OCI-M2 (cell line): ENCODE results near the gene G0S2.

Source experiments
- DNase-seq: peaks from one replicate; lab custom pipeline; 2025; ENCODE audit not compliant: unreplicated experiment; lab: John Stamatoyannopoulos, UW

Gene G0S2

GRCh38 chr1:209648346-209648745 lies 26.9 kb upstream of the G0S2 start:
- no peak for DNase-seq

- no peak for DNase-seq
Measured at GRCh38 chr1:209648931-209649776, 26.1 kb upstream of the G0S2 start.

GRCh38 chr1:209650454-209650853 lies 24.8 kb upstream of the G0S2 start:
- DNase-seq: no peak

GRCh38 chr1:209651138-209651587 lies 24.0 kb upstream of the G0S2 start:
- no peak for DNase-seq

GRCh38 chr1:209652121-209652735 lies 23.0 kb upstream of the G0S2 start, which contains the start of gene LAMB3:
Gene LAMB3 (minus strand): TSS chr1:209652425. CDS start chr1:209650944, 1,481 bp downstream.
- DNase-seq: no peak

- DNase-seq: no peak
Measured at GRCh38 chr1:209652873-209653401, 22.3 kb upstream of the G0S2 start.

GRCh38 chr1:209653915-209654351 lies 21.3 kb upstream of the G0S2 start:
- no peak for DNase-seq

- no peak for DNase-seq
Measured at GRCh38 chr1:209655411-209656231, 19.6 kb upstream of the G0S2 start.

GRCh38 chr1:209657140-209657879 lies 17.9 kb upstream of the G0S2 start:
- DNase-seq: no peak

- no peak for DNase-seq
Measured at GRCh38 chr1:209657918-209658317, 17.3 kb upstream of the G0S2 start.

GRCh38 chr1:209659909-209660308 lies 15.3 kb upstream of the G0S2 start:
- DNase-seq: no peak

- DNase-seq: no peak
Measured at GRCh38 chr1:209661071-209661470, 14.1 kb upstream of the G0S2 start.

- no peak for DNase-seq
Measured at GRCh38 chr1:209662879-209663327, 12.3 kb upstream of the G0S2 start.

GRCh38 chr1:209667103-209667502 lies 8.1 kb upstream of the G0S2 start:
- DNase-seq: no peak

- DNase-seq: no peak
Measured at GRCh38 chr1:209667708-209668107, 7.5 kb upstream of the G0S2 start.

- no peak for DNase-seq
Measured at GRCh38 chr1:209670441-209671082, 4.7 kb upstream of the G0S2 start.

GRCh38 chr1:209672705-209673630 lies 2.2 kb upstream of the G0S2 start:
- DNase-seq: no peak

- DNase-seq: no peak
Measured at GRCh38 chr1:209673631-209674417, 1.4 kb upstream of the G0S2 start.
